GM23248 (cell line): Measurements from ENCODE around the gene CMTM1. TPM values are rescaled to one million over a fixed set of nuclear protein-coding genes. Genes with fewer than 3 reads are reported as not detected.

Experiments
- DNase-seq: peaks from one replicate; pipeline ENCODE4 v3.0.0-alpha.2; 2015
- H2AFZ ChIP-seq: fragments of 200-600 bp; sonication (generic); 2 replicates; pipeline ENCODE4 v1.6.1; 2016; ENCODE audit warnings: antibody characterized with exemption
- H3F3A ChIP-seq: fragments of 200-600 bp; sonication (generic); 2 replicates; pipeline ENCODE4 v1.6.1; 2016; ENCODE audit warnings: mild to moderate bottlenecking, antibody characterized with exemption, mixed run types; ENCODE audit not compliant: insufficient read depth
- H3K27ac ChIP-seq: fragments of 200-600 bp; sonication (generic); 2 replicates; pipeline ENCODE4 v1.5.1; 2016; ENCODE audit warnings: mild to moderate bottlenecking
- H3K27me3 ChIP-seq: fragments of 200-600 bp; sonication (generic); replicated peaks from 2 replicates; pipeline ENCODE4 v1.6.1; 2016; ENCODE audit warnings: mild to moderate bottlenecking; ENCODE audit not compliant: insufficient read depth
- H3K36me3 ChIP-seq: fragments of 200-600 bp; sonication (generic); 2 replicates; pipeline ENCODE4 v1.6.1; 2016; ENCODE audit warnings: low read depth, mild to moderate bottlenecking
- H3K4me1 ChIP-seq: fragments of 200-600 bp; sonication (generic); 2 replicates; pipeline ENCODE4 v1.6.1; 2016; ENCODE audit warnings: mild to moderate bottlenecking; ENCODE audit not compliant: insufficient read depth
- H3K4me2 ChIP-seq: fragments of 200-600 bp; sonication (generic); one replicate; pipeline ENCODE4 v1.6.1; 2016; ENCODE audit warnings: mild to moderate bottlenecking; ENCODE audit not compliant: unreplicated experiment
- H3K4me3 ChIP-seq: fragments of 200-600 bp; sonication (generic); 2 replicates; pipeline ENCODE4 v1.5.1; 2016; ENCODE audit warnings: mild to moderate bottlenecking
- H3K79me2 ChIP-seq: fragments of 200-600 bp; sonication (generic); 2 replicates; pipeline ENCODE4 v1.6.1; 2016; ENCODE audit warnings: mild to moderate bottlenecking; ENCODE audit not compliant: insufficient read depth
- H3K9ac ChIP-seq: fragments of 200-600 bp; sonication (generic); 2 replicates; pipeline ENCODE4 v1.6.1; 2016; ENCODE audit warnings: mild to moderate bottlenecking
- H3K9me2 ChIP-seq: fragments of 200-600 bp; sonication (generic); 2 replicates; pipeline ENCODE4 v1.6.1; 2016; ENCODE audit warnings: mixed run types, mild to moderate bottlenecking, moderate library complexity; ENCODE audit not compliant: insufficient read depth
- H3K9me3 ChIP-seq: fragments of 200-600 bp; sonication (generic); one replicate; pipeline ENCODE4 v1.6.1; 2017; ENCODE audit warnings: low read depth
- H4K20me1 ChIP-seq: fragments of 200-600 bp; sonication (generic); 2 replicates; pipeline ENCODE4 v1.6.0; 2016; ENCODE audit not compliant: insufficient read depth
- EZH2 ChIP-seq: fragments of 200-600 bp; sonication (generic); IDR thresholded peaks from 2 replicates; pipeline ENCODE4 v1.6.1; 2018; ENCODE audit warnings: antibody characterized with exemption, mild to moderate bottlenecking; ENCODE audit not compliant: insufficient read depth, poor library complexity, severe bottlenecking
- EZH2phosphoT487 ChIP-seq: fragments of 200-600 bp; sonication (generic); IDR thresholded peaks from 2 replicates; pipeline ENCODE4 v1.6.1; 2018; ENCODE audit warnings: antibody characterized with exemption, moderate library complexity, mild to moderate bottlenecking, low read depth; ENCODE audit not compliant: insufficient read depth
- whole genome bisulfite sequencing, 2 experiments: methylation state at CpG; one replicate each; pipeline ENCODE4 v1.1.6; 2015 to 2017; ENCODE audit warnings: low lambda C conversion rate in 2 of 2, low coverage in 1 of 2; ENCODE audit errors: missing lambda C conversion rate in 2 of 2; 5-methylcytosine and 5-hydroxymethylcytosine counted together
- in situ Hi-C: fragments of 300-500 bp; cut with MboI; formaldehyde crosslinking; loops from 2 replicates; pipeline ENCODE4 v1.15.0; 2020
- polyA plus RNA-seq: library from polyadenylated mRNA; unstranded; fragments of >200 nt; fragmentation: Nextera tagmentation; extraction: Ambion mirVana; gene quantifications from 2 replicates; pipeline ENCODE4 v1.2.1, GENCODE V29; 2016
- total RNA-seq: library from RNA; depleted of rRNA; stranded (reverse); fragments of >200 nt; shearing (Covaris generic); gene quantifications from 2 replicates; pipeline ENCODE4 v1.2.3, GENCODE V29; 2014

CMTM1 gene
- total and polyA plus RNA-seq, 2 experiments from 2014 or later: 3.1 to 6.8 TPM

- Histone ChIP-seq H3K4me1 (peaks cover 51% of the 10 kb centered on the region), H4K20me1 (no peaks in the 10 kb centered on the region), H3K4me3 (peak overlapping the region; percentile 43), H3K9ac (peak overlapping the region; percentile 78), H3K36me3 (no peaks in the 10 kb centered on the region), H3K4me2 (peak overlapping the region; percentile 77), H3K27me3 (no peaks in the 10 kb centered on the region), H3F3A (peaks cover 41% of the 10 kb centered on the region), H2AFZ (no peak overlapping the region), H3K9me3 (no peaks in the 10 kb centered on the region), H3K27ac (peak overlapping the region; percentile 97), H3K9me2 (no peaks in the 10 kb centered on the region), H3K79me2 (no peaks in the 10 kb centered on the region)
- peak; percentile 98 for DNase-seq
- in situ Hi-C loops: loop anchor here (10.0 kb wide), 1 partner anchor 86 kb away; no protein-coding TSS in a partner anchor
- 2 to 4% methylated on average over 10 of the region's 10 CpGs for WGBS, 2 experiments
- TF ChIP-seq EZH2 (no peak), EZH2phosphoT487 (no peak)
These were observed 52.5 kb downstream of the CMTM1 start for GRCh38 chr16:66618588-66619375.

GRCh38 chr16:66619534-66620428, 53.5 kb downstream of the CMTM1 start:
- Histone ChIP-seq H3K9me2 (no peaks in the 10 kb centered on the region), H3K9ac (peak overlapping the region; percentile 78), H3F3A (peaks cover 41% of the 10 kb centered on the region), H3K36me3 (no peaks in the 10 kb centered on the region), H3K4me3 (peak overlapping the region; percentile 43; the same call in 1 of the 2 replicates), H3K4me2 (peak overlapping the region; percentile 77), H3K27ac (peak overlapping the region; percentile 97), H3K27me3 (no peaks in the 10 kb centered on the region), H3K4me1 (peaks cover 51% of the 10 kb centered on the region), H4K20me1 (no peaks in the 10 kb centered on the region), H3K9me3 (no peaks in the 10 kb centered on the region), H3K79me2 (no peaks in the 10 kb centered on the region), H2AFZ (0 out of 2 replicates have a peak overlapping the region, but pooled peaks have one; percentile 3)
- DNase-seq: peak; percentile 81
- 37 to 39% methylated on average over 12 of the region's 12 CpGs for WGBS, 2 experiments
- TF ChIP-seq EZH2phosphoT487 (no peak), EZH2 (no peak)
- in situ Hi-C loops: loop anchor here (10.0 kb wide), 1 partner anchor 85 kb away; no protein-coding TSS in a partner anchor

GRCh38 chr16:66620429-66620795, 54.2 kb downstream of the CMTM1 start:
- H3K9me2 ChIP-seq: no peaks in the 10 kb centered on the region
- WGBS, 2 experiments: 82 to 91% methylated on average over 8 of the region's 8 CpGs
- TF ChIP-seq EZH2 (no peak), EZH2phosphoT487 (no peak)
- H3K27me3 ChIP-seq: no peaks in the 10 kb centered on the region
- H3K4me2 ChIP-seq: peak overlapping the region; percentile 77
- H2AFZ ChIP-seq: no peak overlapping the region
- in situ Hi-C loops: no loop called here
- no peak overlapping the region for H3K4me3 ChIP-seq
- no peak overlapping the region for H3K9ac ChIP-seq
- no peaks in the 10 kb centered on the region for H3K9me3 ChIP-seq
- H4K20me1 ChIP-seq: no peaks in the 10 kb centered on the region
- peaks cover 41% of the 10 kb centered on the region for H3F3A ChIP-seq
- DNase-seq: no peak
- H3K4me1 ChIP-seq: peaks cover 51% of the 10 kb centered on the region
- no peaks in the 10 kb centered on the region for H3K79me2 ChIP-seq
- H3K27ac ChIP-seq: peak overlapping the region; percentile 97
- no peaks in the 10 kb centered on the region for H3K36me3 ChIP-seq

- no peak overlapping the region for H3K9ac ChIP-seq
- no peaks in the 10 kb centered on the region for H3K9me2 ChIP-seq
- no peaks in the 10 kb centered on the region for H3K79me2 ChIP-seq
- H3K4me2 ChIP-seq: no peak overlapping the region
- H3K4me1 ChIP-seq: peaks cover 37% of the 10 kb centered on the region
- H3K27me3 ChIP-seq: no peaks in the 10 kb centered on the region
- in situ Hi-C loops: no loop called here
- no peaks in the 10 kb centered on the region for H4K20me1 ChIP-seq
- TF ChIP-seq EZH2phosphoT487 (no peak), EZH2 (no peak)
- H3F3A ChIP-seq: peaks cover 31% of the 10 kb centered on the region
- H3K36me3 ChIP-seq: no peaks in the 10 kb centered on the region
- no peaks in the 10 kb centered on the region for H3K9me3 ChIP-seq
- H3K4me3 ChIP-seq: no peak overlapping the region
- DNase-seq: no peak
- no peak overlapping the region for H2AFZ ChIP-seq
- 98 to 99% methylated on average over 14 of the region's 14 CpGs for WGBS, 2 experiments
- no peak overlapping the region for H3K27ac ChIP-seq
These were observed 55.7 kb downstream of the CMTM1 start for GRCh38 chr16:66621973-66622372.
